ENCODE measurements around the gene COL4A2.
"Not testable (repeated sequence)": the region's sequence is repeated elsewhere in the genome, so short reads cannot be mapped to it uniquely, and the experiment has no call there.

Gene COL4A2

DNA sequence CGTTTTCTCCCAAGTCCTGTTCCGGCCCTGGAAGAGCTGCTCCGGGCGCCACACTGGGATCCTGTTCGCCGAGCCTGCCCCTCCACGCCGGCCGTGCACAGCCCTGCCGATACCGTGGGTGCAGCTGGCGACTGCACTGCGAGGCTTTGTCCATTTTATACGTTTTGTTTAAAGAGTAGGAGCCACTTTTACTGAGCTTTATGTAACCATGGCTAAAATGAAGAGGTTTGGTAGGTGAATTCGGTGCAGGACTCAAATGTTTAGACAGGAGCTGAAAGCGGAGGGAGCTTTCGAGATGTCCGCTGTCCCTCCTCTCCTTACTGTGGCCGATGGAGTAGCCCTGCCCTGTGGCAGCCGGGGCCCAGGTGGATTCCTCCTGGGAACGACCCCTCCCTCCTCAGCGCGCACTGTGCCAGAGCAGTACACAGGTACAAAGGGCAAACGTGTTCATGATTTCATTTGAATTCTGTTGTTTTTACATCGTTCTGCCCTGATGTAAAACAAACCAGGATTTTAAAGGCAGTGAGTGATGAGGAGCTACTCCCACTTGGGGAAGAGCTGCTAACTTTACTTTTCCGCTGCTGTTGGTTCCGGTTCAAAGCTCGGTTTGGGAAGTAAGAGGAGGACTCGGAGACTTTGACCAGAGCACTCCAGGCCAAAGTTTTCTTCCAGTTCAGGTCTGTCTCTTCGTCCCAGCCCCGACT is 1.7 kb downstream of the COL4A2 start:
- Mint-ChIP-seq H3K27me3 (peaks cover 47 to 66% of the 10 kb centered on the region in 2 donors), H3K4me3 (no peak overlapping the region), H3K27ac (no peak overlapping the region), H3K36me3 (ENCODE audit: insufficient read depth) (no peaks in the 10 kb centered on the region), H3K9me3 (no peaks in the 10 kb centered on the region), H3K4me1 (ENCODE audit: low read depth in 2 of 2) (peaks cover 0 to 2% of the 10 kb centered on the region in 2 donors)
- no peak for ATAC-seq (replicated peaks)
- no peak for DNase-seq

DNA sequence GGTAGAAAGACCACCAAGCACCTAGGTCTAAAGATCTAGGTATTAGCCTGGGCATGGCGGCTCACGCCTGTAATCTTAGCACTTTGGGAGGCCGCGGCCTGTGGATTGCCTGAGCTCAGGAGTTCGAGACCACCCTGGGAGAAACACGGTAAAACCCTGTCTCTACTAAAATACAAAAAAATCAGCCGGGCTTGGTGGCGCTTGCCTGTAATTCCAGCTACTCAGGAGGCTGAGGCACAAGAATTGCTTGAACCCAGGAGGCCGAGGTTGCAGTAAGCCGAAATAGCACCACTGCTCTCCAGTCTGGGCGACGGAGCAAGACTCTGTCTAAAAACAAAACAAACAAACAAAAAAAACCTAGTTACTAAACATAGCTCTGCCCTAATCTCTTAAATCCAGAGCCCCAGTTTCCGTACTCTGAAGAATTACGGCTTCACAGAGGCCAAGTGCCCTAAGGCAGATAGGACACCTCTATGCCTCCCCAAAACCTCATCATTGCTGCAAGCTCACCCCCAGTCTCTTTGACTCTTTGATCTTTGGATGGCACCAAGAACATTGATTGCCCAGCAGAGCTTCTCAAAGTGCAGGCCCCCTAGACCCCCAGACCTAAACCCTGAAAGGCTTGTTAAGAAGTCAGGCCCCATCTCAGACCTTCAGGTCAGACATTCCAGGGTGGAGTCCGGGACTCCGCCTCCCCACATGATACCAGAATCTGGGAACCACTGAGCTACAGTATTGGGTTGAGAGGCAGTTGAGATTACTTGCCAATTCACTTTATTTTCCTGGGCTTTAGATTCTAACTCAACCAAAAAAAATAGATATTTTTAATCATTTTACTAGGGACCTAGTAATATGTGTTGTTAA is 2.8 kb downstream of the COL4A2 start:
- Mint-ChIP-seq H3K27me3 (peaks cover 46 to 55% of the 10 kb centered on the region in 2 donors), H3K36me3 (ENCODE audit: insufficient read depth) (no peaks in the 10 kb centered on the region), H3K4me1 (ENCODE audit: low read depth in 2 of 2) (peaks cover 0 to 2% of the 10 kb centered on the region in 2 donors), H3K4me3 (no peak overlapping the region), H3K9me3 (no peaks in the 10 kb centered on the region), H3K27ac (no peak overlapping the region)
- DNase-seq (no peak), ATAC-seq (replicated peaks) (no peak)

DNA sequence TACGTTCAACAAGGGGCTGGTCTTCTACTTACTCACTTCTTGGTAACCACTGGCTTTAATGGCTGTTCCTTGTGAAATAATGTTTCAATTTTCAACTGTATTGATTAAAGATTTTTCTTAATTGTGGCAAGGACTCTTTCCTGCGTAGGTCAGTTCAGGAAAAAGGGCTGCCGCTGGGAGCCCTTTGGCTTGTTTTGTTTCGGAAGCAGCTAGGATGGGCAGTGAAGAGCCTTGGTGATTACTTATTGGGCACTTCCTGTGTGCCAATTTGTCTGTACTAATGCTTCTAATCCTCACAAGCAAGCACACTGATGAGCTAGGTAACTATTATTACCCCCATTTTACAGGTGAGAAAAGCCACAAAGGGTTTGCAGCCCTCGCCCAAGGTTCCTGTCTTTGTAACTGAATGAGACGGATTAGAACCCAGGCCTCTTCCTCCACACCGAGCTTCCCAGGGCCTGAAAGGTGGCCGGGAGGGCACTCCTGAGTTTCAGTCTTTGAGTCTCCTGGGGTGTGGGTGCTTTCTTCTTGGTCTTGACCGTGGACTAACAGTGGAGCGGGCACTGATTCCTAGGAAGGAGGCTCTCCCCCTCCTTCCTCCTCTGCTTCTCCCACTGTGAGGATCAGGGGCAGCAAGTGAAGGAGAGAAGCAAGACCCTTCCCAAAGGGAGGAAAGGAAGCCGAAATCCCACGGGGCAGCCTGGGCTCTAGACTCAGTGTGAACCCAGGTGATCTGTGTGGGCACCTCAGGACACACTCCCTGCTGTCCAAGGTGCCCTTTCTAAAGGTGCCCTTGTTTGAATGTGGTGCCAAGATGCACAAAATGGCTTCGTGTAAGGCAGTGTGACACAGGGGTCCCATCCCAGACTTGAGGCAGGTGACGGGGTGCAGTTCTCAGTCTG is 3.7 kb downstream of the COL4A2 start:
- Mint-ChIP-seq H3K27me3 (peaks cover 42 to 46% of the 10 kb centered on the region in 2 donors), H3K9me3 (no peaks in the 10 kb centered on the region), H3K27ac (no peak overlapping the region), H3K4me3 (no peak overlapping the region), H3K4me1 (ENCODE audit: low read depth in 2 of 2) (peaks cover 0 to 2% of the 10 kb centered on the region in 2 donors), H3K36me3 (ENCODE audit: insufficient read depth) (no peaks in the 10 kb centered on the region)
- no peak for DNase-seq
- no peak for ATAC-seq (replicated peaks)

DNA sequence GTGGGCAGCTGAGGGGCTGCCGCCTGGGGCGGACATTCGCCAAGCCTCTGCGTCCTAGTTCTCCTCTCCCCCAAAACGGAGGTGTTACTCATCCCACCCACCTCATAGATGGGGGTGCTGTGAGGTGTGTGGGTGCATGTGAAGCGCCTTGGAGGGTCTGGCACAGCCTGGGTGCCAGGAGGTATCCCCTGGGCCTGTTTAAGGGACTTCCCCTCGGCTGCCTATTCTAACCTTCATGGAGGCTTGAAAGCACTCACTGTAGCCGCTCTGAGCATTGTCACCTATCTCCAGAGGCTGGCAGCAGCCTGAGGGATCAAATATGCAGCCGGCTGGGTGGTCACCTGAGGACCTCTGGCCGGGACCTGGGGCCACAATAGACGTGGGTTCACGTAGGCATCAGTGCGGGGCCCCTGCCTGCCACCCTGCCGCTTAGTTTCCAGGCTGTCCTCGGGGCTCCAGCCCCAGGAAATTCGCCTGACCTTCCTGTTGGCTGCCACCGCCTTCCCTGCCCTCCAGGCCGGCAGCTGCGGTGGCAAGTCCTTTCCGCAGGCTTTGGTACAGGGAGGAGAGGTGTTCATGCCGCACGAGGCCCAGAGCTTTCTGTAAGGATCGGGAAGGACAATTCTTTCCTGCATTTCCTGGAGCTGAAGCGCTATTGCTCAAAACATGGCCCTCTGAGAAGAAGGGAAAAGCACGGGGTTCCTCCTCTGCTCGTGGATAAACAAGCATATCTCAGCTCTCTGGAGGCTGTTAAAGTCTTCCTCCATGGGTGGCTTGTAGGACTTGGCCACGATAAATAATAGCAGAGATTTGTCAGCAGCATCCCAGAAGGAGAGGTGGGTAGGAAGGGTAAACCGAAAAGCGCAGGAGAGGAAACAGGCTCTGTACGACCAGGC is 4.6 kb downstream of the COL4A2 start:
- ATAC-seq (replicated peaks): no peak
- no peak overlapping the region for H3K4me3 Mint-ChIP-seq
- H3K36me3 Mint-ChIP-seq (ENCODE audit: insufficient read depth): no peaks in the 10 kb centered on the region
- peaks cover 39 to 45% of the 10 kb centered on the region in 2 donors for H3K27me3 Mint-ChIP-seq
- H3K4me1 Mint-ChIP-seq (ENCODE audit: low read depth in 2 of 2): peaks cover 0 to 2% of the 10 kb centered on the region in 2 donors
- DNase-seq: no peak
- H3K27ac Mint-ChIP-seq: no peak overlapping the region
- H3K9me3 Mint-ChIP-seq: no peaks in the 10 kb centered on the region

DNA sequence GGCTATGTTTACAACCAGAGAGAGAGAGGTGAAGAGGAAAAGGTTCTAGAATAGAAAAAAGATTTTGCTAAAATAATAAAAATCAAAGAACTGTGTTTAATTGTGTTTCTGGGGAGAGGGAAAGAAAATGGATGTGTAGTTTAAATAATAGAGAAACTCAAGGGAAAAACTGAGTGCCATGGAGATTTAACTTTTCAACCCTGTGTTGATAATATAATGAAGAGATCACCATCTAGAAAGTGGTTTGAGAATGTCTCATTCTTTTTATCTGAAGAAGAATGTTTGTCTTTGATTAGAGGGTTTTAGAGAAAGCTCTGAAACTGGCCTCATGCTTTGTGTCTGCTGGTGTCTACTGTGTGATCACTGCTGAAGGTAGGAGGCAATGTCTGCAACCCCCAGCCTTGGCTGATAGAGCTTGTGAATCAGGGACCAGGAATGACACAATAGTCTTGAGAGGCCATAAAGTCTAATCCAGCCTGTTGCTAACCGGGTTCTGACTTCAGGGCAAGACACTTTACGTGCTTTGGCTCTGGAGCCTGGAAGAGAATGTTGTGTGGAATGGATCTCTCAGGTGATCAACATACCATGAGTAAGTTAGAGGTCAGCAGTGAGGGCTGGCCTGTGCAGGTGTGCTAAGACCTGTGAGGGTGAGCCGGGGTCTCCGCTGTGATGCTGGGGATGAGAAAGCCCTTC is 5.4 kb downstream of the COL4A2 start:
- H3K27me3 Mint-ChIP-seq: peaks cover 39 to 53% of the 10 kb centered on the region in 2 donors
- ATAC-seq (replicated peaks) (no peak), DNase-seq (no peak)
- H3K4me1 Mint-ChIP-seq (ENCODE audit: low read depth in 2 of 2): peaks cover 0 to 2% of the 10 kb centered on the region in 2 donors
- no peaks in the 10 kb centered on the region for H3K9me3 Mint-ChIP-seq
- no peaks in the 10 kb centered on the region for H3K36me3 Mint-ChIP-seq (ENCODE audit: insufficient read depth)
- H3K4me3 Mint-ChIP-seq: no peak overlapping the region
- H3K27ac Mint-ChIP-seq: no peak overlapping the region

DNA sequence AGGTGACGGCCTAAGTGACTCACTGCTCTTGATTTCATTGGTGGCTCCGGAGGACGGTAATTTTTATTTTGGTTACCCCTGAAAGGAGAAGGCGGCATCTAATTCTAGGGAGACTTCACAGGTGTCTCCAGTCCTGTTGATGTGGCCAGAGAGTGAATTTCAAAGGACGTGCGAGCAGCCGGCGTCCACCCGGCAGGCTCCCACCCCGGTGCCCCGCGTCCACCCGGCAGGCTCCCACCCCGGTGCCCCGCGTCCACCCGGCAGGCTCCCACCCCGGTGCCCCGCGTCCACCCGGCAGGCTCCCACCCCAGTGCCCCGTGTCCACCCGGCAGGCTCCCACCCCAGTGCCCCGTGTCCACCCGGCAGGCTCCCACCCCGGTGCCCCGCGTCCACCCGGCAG is 6.2 kb downstream of the COL4A2 start:
- ATAC-seq (replicated peaks); DNase-seq; H3K36me3 Mint-ChIP-seq (ENCODE audit: insufficient read depth); H3K4me1 Mint-ChIP-seq (ENCODE audit: low read depth in 2 of 2); H3K4me3 Mint-ChIP-seq; H3K27ac Mint-ChIP-seq; H3K9me3 Mint-ChIP-seq: not testable (repeated sequence)
- peaks cover 33 to 46% of the 10 kb centered on the region in 2 donors for H3K27me3 Mint-ChIP-seq

DNA sequence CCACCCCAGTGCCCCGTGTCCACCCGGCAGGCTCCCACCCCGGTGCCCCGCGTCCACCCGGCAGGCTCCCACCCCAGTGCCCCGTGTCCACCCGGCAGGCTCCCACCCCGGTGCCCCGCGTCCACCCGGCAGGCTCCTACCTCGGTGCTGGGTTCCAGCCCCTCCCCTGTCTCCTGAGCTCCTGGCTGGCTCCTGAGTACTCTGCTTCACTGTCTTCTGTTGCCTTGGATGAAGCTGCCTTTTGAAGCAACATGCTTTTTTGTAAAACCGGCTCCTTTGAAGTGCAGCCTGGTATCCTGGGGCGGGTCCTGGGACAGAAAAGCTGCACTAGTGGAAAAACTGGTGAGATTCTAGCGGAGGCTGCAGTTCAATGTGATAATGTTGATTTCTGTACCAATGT is 6.6 kb downstream of the COL4A2 start:
- H3K4me1 Mint-ChIP-seq (ENCODE audit: low read depth in 2 of 2); H3K9me3 Mint-ChIP-seq; ATAC-seq (replicated peaks); H3K36me3 Mint-ChIP-seq (ENCODE audit: insufficient read depth); H3K27ac Mint-ChIP-seq; DNase-seq; H3K4me3 Mint-ChIP-seq: not testable (repeated sequence)
- H3K27me3 Mint-ChIP-seq: peaks cover 29 to 45% of the 10 kb centered on the region in 2 donors

DNA sequence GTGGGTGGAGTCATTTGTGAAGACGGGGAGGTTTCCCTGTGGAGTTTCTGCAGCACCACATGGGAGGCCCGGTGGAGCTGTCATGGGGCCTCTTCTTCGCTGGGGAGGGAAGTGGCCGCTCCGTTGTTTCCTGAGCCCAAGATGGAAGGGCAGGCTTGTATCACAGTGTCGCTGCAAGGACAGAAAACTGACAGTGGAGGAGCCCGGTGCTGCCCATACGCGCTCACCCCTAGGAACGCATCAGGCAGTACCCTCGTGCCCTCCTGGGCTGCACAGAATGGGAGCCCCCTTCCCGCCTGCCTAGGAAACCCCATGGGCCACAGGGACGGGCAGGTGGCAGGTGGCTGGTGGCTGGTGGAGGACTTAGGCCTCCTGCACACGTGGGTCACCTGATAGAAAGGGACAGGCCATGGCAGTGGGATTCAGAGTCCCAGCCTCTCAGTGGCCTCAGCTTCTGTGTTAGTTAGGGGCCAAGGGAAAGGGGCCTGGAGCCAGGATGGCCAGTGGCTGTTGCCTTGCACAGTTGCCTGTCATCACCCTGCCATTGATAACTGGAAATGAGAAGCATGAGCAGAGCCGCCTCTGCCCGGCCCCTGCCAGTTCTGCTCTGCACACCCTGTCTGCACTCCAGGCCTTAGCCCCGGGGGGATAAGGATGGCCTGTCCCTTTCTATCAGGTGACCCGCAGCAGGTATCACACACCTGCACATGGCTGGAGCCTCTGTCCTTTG is 7.6 kb downstream of the COL4A2 start:
- H3K4me1 Mint-ChIP-seq (ENCODE audit: low read depth in 2 of 2): no peaks in the 10 kb centered on the region
- peaks cover 30 to 45% of the 10 kb centered on the region in 2 donors for H3K27me3 Mint-ChIP-seq
- no peak overlapping the region for H3K4me3 Mint-ChIP-seq
- no peak for ATAC-seq (replicated peaks)
- no peak for DNase-seq
- H3K36me3 Mint-ChIP-seq (ENCODE audit: insufficient read depth): no peaks in the 10 kb centered on the region
- H3K27ac Mint-ChIP-seq: no peak overlapping the region
- H3K9me3 Mint-ChIP-seq: no peaks in the 10 kb centered on the region

DNA sequence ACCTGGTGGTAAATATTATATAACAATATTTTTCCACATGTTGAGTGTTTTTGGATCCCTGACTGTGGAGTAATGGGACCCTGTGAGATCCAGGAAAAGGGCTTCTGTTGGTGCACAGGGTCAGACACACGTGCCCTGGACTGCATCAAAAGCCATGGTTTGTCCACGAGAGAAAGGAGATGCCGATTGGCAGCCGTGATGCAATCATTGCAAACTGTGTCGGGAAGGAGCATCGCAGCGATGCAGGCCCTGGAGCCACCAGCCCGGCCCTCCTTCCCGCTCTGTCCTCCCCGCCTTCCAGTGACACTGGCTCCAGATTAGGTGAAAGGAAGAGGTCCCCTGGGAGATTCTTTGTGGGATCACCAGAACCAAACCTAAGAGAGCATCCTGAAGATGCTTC is 9.1 kb downstream of the COL4A2 start:
- DNase-seq (no peak), ATAC-seq (replicated peaks) (no peak)
- H3K36me3 Mint-ChIP-seq (ENCODE audit: insufficient read depth): no peaks in the 10 kb centered on the region
- peaks cover 29 to 44% of the 10 kb centered on the region in 2 donors for H3K27me3 Mint-ChIP-seq
- no peaks in the 10 kb centered on the region for H3K4me1 Mint-ChIP-seq (ENCODE audit: low read depth in 2 of 2)
- no peaks in the 10 kb centered on the region for H3K9me3 Mint-ChIP-seq
- H3K4me3 Mint-ChIP-seq: no peak overlapping the region
- no peak overlapping the region for H3K27ac Mint-ChIP-seq

DNA sequence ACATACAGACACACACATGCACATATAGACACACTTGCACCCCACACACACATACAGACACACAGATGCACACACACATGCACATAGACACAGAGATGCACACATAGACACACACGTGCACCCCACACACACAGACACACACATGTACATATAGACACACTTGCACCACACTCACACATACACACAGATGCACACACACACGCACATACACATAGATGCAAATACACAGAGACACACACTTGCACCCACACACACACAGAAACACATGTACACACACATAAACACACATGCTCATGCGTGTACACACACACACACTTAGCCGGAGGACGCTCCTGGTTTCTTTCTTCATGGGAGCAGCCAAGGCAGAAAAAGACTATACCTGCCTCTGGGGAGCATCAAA is 10.0 kb downstream of the COL4A2 start:
- DNase-seq (no peak), ATAC-seq (replicated peaks) (no peak)
- H3K27me3 Mint-ChIP-seq: peaks cover 29 to 44% of the 10 kb centered on the region in 2 donors
- no peaks in the 10 kb centered on the region for H3K9me3 Mint-ChIP-seq
- H3K4me3 Mint-ChIP-seq: no peak overlapping the region
- no peaks in the 10 kb centered on the region for H3K36me3 Mint-ChIP-seq (ENCODE audit: insufficient read depth)
- no peak overlapping the region for H3K27ac Mint-ChIP-seq
- no peaks in the 10 kb centered on the region for H3K4me1 Mint-ChIP-seq (ENCODE audit: low read depth in 2 of 2)

DNA sequence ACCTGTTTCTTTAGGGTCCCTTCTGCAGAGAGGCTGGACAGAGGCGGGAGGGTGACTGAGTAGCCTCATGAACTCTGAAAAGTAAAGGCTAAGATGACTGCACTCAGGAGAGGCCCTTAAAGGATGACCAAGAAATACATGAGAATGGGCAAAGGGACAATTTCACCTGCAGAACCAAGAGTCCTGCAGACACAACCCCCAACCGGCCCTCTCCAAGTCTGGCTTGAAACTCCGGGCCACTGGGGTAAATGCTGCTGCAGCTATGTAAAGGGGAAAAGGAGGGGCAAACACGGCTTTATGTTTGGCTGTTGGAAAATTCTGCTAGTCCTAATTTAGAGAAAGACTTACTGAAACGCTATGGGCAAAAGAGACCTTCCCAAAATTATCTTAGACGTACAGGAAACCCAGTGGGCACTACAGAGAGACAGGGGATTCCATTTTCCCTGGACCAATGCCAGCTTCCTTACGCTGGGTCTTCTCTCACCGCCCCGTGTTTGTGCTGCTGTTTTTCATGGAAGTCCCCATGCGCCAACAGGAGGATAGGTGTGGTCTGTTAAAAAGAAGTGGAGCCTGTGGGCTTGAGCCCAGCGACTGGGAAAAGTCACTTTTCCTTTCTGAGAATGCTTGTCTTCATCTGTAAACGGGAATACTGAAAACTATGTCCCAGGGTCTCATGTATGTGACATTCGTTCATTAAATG is 10.6 kb downstream of the COL4A2 start:
- no peaks in the 10 kb centered on the region for H3K36me3 Mint-ChIP-seq (ENCODE audit: insufficient read depth)
- H3K27me3 Mint-ChIP-seq: peaks cover 29 to 49% of the 10 kb centered on the region in 2 donors
- no peak for DNase-seq
- no peaks in the 10 kb centered on the region for H3K4me1 Mint-ChIP-seq (ENCODE audit: low read depth in 2 of 2)
- no peaks in the 10 kb centered on the region for H3K9me3 Mint-ChIP-seq
- no peak for ATAC-seq (replicated peaks)
- no peak overlapping the region for H3K27ac Mint-ChIP-seq
- no peak overlapping the region for H3K4me3 Mint-ChIP-seq
